Chondrocyte (in vitro differentiated cells): ENCODE measurements around the gene ELSPBP1. TPM values are rescaled to one million over a fixed set of nuclear protein-coding genes. Genes with fewer than 3 reads are reported as not detected.
"Not testable (repeated sequence)": the region's sequence is repeated elsewhere in the genome, so short reads cannot be mapped to it uniquely, and the experiment has no call there.

Experiments
- DNase-seq: peaks from one replicate; pipeline ENCODE4 v3.0.0; 2021; ENCODE audit warnings: mixed read lengths, low spot score
- H3K27ac Mint-ChIP-seq: one replicate; pipeline ENCODE4 v1.8.0; 2021; ENCODE audit warnings: mild to moderate bottlenecking, moderate library complexity, mixed read lengths; ENCODE audit not compliant: unreplicated experiment
- H3K27me3 Mint-ChIP-seq: 2 replicates; pipeline ENCODE4 v1.8.0; 2021; ENCODE audit warnings: low read depth, mixed read lengths
- H3K36me3 Mint-ChIP-seq: 2 replicates; pipeline ENCODE4 v1.8.0; 2021; ENCODE audit warnings: low read depth, mixed read lengths
- H3K4me1 Mint-ChIP-seq: 2 replicates; pipeline ENCODE4 v1.8.0; 2021; ENCODE audit warnings: low read depth, mild to moderate bottlenecking, mixed read lengths
- H3K4me3 Mint-ChIP-seq: one replicate; pipeline ENCODE4 v1.8.0; 2021; ENCODE audit warnings: mild to moderate bottlenecking, moderate library complexity, mixed read lengths; ENCODE audit not compliant: unreplicated experiment
- H3K9me3 Mint-ChIP-seq: 2 replicates; pipeline ENCODE4 v1.8.0; 2021; ENCODE audit warnings: low read depth, mixed read lengths
- CTCF ChIP-seq: fragments of 200-600 bp; sonication (generic); IDR thresholded peaks from 2 replicates; pipeline ENCODE4 v1.5.0; 2021; ENCODE audit warnings: antibody characterized with exemption, mild to moderate bottlenecking, moderate library complexity
- long read RNA-seq: library from polyadenylated mRNA; stranded (forward); transcript quantifications from one replicate; pipeline ENCODE4 v2.0.0, GENCODE V29; 2021
- total RNA-seq: library from RNA; stranded (reverse); gene quantifications from 3 replicates; pipeline ENCODE4 v1.2.1, GENCODE V29; 2021

The ELSPBP1 gene
- total RNA-seq: not detected in 3 replicates
- long read RNA-seq: 0 reads

GRCh38 chr19:47994209-47994802 is at the start of gene ELSPBP1:
ELSPBP1 (plus strand) TSS chr19:47994632; CDS start chr19:48008668, 14,036 bp downstream.
- Mint-ChIP-seq H3K27me3 (peaks cover 24% of the 10 kb centered on the region), H3K4me1 (no peaks in the 10 kb centered on the region), H3K4me3 (no peak within 1 kb of the TSS), H3K9me3 (no peaks in the 10 kb centered on the region), H3K36me3 (no peaks in the 10 kb centered on the region), H3K27ac (no peak within 1 kb of the TSS)
- no peak for DNase-seq
- no peak for TF ChIP-seq CTCF

- not testable (repeated sequence) for H3K27me3 Mint-ChIP-seq, H3K27ac Mint-ChIP-seq, H3K9me3 Mint-ChIP-seq, H3K4me3 Mint-ChIP-seq, H3K36me3 Mint-ChIP-seq, H3K4me1 Mint-ChIP-seq
- TF ChIP-seq CTCF: peak; percentile 67
- peak; percentile 99 for DNase-seq
Measured at GRCh38 chr19:47949852-47950521, 44.4 kb upstream of the ELSPBP1 start.

GRCh38 chr19:47952132-47952531 is 42.3 kb upstream of the ELSPBP1 start:
- not testable (repeated sequence) for H3K9me3 Mint-ChIP-seq, H3K27me3 Mint-ChIP-seq, H3K4me1 Mint-ChIP-seq, H3K36me3 Mint-ChIP-seq, H3K27ac Mint-ChIP-seq, DNase-seq, H3K4me3 Mint-ChIP-seq

GRCh38 chr19:47955936-47956335 is 38.5 kb upstream of the ELSPBP1 start:
- H3K27me3 Mint-ChIP-seq, H3K9me3 Mint-ChIP-seq, H3K36me3 Mint-ChIP-seq, H3K27ac Mint-ChIP-seq, H3K4me1 Mint-ChIP-seq, DNase-seq, H3K4me3 Mint-ChIP-seq: not testable (repeated sequence)

GRCh38 chr19:47973529-47973928 is 20.9 kb upstream of the ELSPBP1 start:
- H3K4me1 Mint-ChIP-seq: no peaks in the 10 kb centered on the region

More at GRCh38 chr19:47973529-47973928, 20.9 kb upstream of the ELSPBP1 start:
- peaks cover 50% of the 10 kb centered on the region for H3K27me3 Mint-ChIP-seq
- no peak overlapping the region for H3K27ac Mint-ChIP-seq
- H3K4me3 Mint-ChIP-seq: no peak overlapping the region
- no peaks in the 10 kb centered on the region for H3K9me3 Mint-ChIP-seq
- no peak for TF ChIP-seq CTCF
- no peak for DNase-seq
- peaks cover 3% of the 10 kb centered on the region for H3K36me3 Mint-ChIP-seq
